PC-3 (cell line): ENCODE measurements around the gene MTHFR. TPM values are rescaled to one million over a fixed set of nuclear protein-coding genes. Genes with fewer than 3 reads are reported as not detected.

Experiments used
- ATAC-seq: fragments of 200-7000 bp; cut with Tn5 transposase; 2 replicates; pipeline ENCODE4 v1.9.1; 2020; ENCODE audit warnings: mild to moderate bottlenecking, moderate library complexity
- BruUV-seq: library from RNA; stranded (reverse); fragments of 400-500 nt; replicated peaks from 2 replicates; lab custom pipeline; 2021; lab: Mats Ljungman, UMichigan
- CTCF ChIA-PET: fragments of 300-600 bp; sonication (Branson Sonifier 250); formaldehyde crosslinking; loops from one replicate; lab custom pipeline; 2022; ENCODE audit warnings: antibody characterized with exemption; lab: Charles Lee
- POLR2A ChIA-PET: fragments of 300-600 bp; sonication (Branson Sonifier 250); formaldehyde crosslinking; loops from one replicate; lab custom pipeline; 2022; ENCODE audit warnings: antibody characterized with exemption; ENCODE audit not compliant: unreplicated experiment; lab: Charles Lee
- DNase-seq: peaks from one replicate; pipeline ENCODE4 v3.0.0-alpha.2; 2015
- H2AFZ ChIP-seq: fragments of 300-600 bp; sonication (generic); 2 replicates; pipeline ENCODE4 v1.6.0; 2016; ENCODE audit warnings: antibody characterized with exemption, low read length
- H3F3A ChIP-seq: fragments of 300-600 bp; sonication (generic); one replicate; pipeline ENCODE4 v1.6.0; 2017; ENCODE audit warnings: antibody characterized with exemption, low read length, control low read depth, mild to moderate bottlenecking; ENCODE audit not compliant: unreplicated experiment
- H3K27ac ChIP-seq: fragments of 300-600 bp; sonication (generic); 2 replicates; pipeline ENCODE4 v1.5.1; 2016; ENCODE audit warnings: mild to moderate bottlenecking, low read length
- H3K27me3 ChIP-seq: fragments of 300-600 bp; sonication (generic); 2 replicates; pipeline ENCODE4 v1.6.1; 2016; ENCODE audit warnings: low read length, mixed read lengths
- H3K36me3 ChIP-seq: fragments of 300-600 bp; sonication (generic); 2 replicates; pipeline ENCODE4 v1.6.1; 2016; ENCODE audit warnings: low read depth, mixed run types, low read length, mixed read lengths
- H3K4me1 ChIP-seq: fragments of 300-600 bp; sonication (generic); 2 replicates; pipeline ENCODE4 v1.5.1; 2016; ENCODE audit warnings: low read length; ENCODE audit not compliant: insufficient read depth
- H3K4me2 ChIP-seq: fragments of 300-600 bp; sonication (generic); 2 replicates; pipeline ENCODE4 v1.6.0; 2016; ENCODE audit warnings: low read length
- H3K4me3 ChIP-seq: fragments of 300-600 bp; sonication (generic); 2 replicates; pipeline ENCODE4 v1.5.1; 2016; ENCODE audit warnings: mild to moderate bottlenecking, low read length, mixed read lengths
- H3K79me2 ChIP-seq: fragments of 300-600 bp; sonication (generic); 2 replicates; pipeline ENCODE4 v1.6.1; 2017; ENCODE audit warnings: low read length, mixed read lengths
- H3K9ac ChIP-seq: fragments of 300-600 bp; sonication (generic); 2 replicates; pipeline ENCODE4 v1.6.0; 2016; ENCODE audit warnings: mild to moderate bottlenecking, low read length
- H3K9me2 ChIP-seq: fragments of 300-600 bp; sonication (generic); replicated peaks from 2 replicates; pipeline ENCODE4 v1.6.1; 2016; ENCODE audit warnings: mixed run types, low read length, mixed read lengths
- H3K9me3 ChIP-seq: fragments of 300-600 bp; sonication (generic); 2 replicates; pipeline ENCODE4 v1.6.1; 2016; ENCODE audit warnings: low read length, mixed read lengths
- H4K20me1 ChIP-seq: fragments of 300-600 bp; sonication (generic); 2 replicates; pipeline ENCODE4 v1.6.1; 2016; ENCODE audit warnings: low read length, mixed read lengths
- CTCF ChIP-seq: fragments of 300-600 bp; sonication (generic); conservative IDR thresholded peaks from 2 replicates; pipeline ENCODE4 v1.5.1; 2017; ENCODE audit warnings: antibody characterized with exemption, low read depth, mild to moderate bottlenecking, low read length
- EZH2 ChIP-seq: fragments of 300-600 bp; sonication (generic); IDR thresholded peaks from one replicate; pipeline ENCODE4 v1.6.1; 2017; ENCODE audit warnings: antibody characterized with exemption, mild to moderate bottlenecking, low read length; ENCODE audit not compliant: unreplicated experiment
- EZH2phosphoT487 ChIP-seq: fragments of 300-600 bp; sonication (generic); IDR thresholded peaks from 2 replicates; pipeline ENCODE4 v1.6.1; 2018; ENCODE audit warnings: mild to moderate bottlenecking, antibody characterized with exemption, low read length, borderline replicate concordance
- intact Hi-C: fragments of 100-400 bp; cut with micrococcal nuclease; formaldehyde crosslinking; loops from 2 replicates; pipeline ENCODE4 v1.9.0; 2023
- total RNA-seq: library from RNA; depleted of rRNA; stranded (reverse); fragments of >200 nt; gene quantifications from 2 replicates; pipeline ENCODE4 v1.2.3, GENCODE V29; 2014

The MTHFR gene
- total RNA-seq, 1 experiment from 2014 or later: 13.2 TPM

- Histone ChIP-seq H3F3A (no peaks in the 10 kb centered on the region), H3K9ac (peak overlapping the region; percentile 11), H4K20me1 (no peaks in the 10 kb centered on the region), H3K9me2 (no peaks in the 10 kb centered on the region), H3K27me3 (no peaks in the 10 kb centered on the region), H3K4me1 (peaks cover 50% of the 10 kb centered on the region), H2AFZ (peak overlapping the region; percentile 58), H3K4me3 (peak overlapping the region; percentile 60), H3K79me2 (peaks cover 18% of the 10 kb centered on the region), H3K4me2 (peak overlapping the region; percentile 78), H3K9me3 (no peaks in the 10 kb centered on the region), H3K27ac (peak overlapping the region; percentile 44), H3K36me3 (no peaks in the 10 kb centered on the region)
- POLR2A ChIA-PET: interaction anchor here (0.5 to 1.4 kb wide), 3 partner anchors 12 to 120 kb away, joined by 4 to 15 read pairs (median 5); no protein-coding TSS in a partner anchor
- CTCF ChIA-PET: interaction anchor here (0.7 to 0.8 kb wide), 2 partner anchors 84 to 163 kb away, joined by 3 read pairs; no protein-coding TSS in a partner anchor
- intact Hi-C loops: loop anchor here (2.0 kb wide), 1 partner anchor 18 kb away; no protein-coding TSS in a partner anchor
- peak; percentile 75 for DNase-seq
- peak; percentile 39 for ATAC-seq
- TF ChIP-seq EZH2 (no peak), EZH2phosphoT487 (no peak), CTCF (no peak)
- BruUV-seq: no TSS peak
Measured at GRCh38 chr1:11802973-11803885, 2.5 kb downstream of the MTHFR start.

GRCh38 chr1:11802616-11802972, 3.2 kb downstream of the MTHFR start:
- intact Hi-C loops: loop anchor here (2.0 kb wide), 1 partner anchor 18 kb away; no protein-coding TSS in a partner anchor
- CTCF ChIA-PET: no interaction called here

More at GRCh38 chr1:11802616-11802972, 3.2 kb downstream of the MTHFR start:
- Histone ChIP-seq H3K4me1 (peaks cover 46% of the 10 kb centered on the region), H2AFZ (no peak overlapping the region; the same call in 1 of the 2 replicates), H3K4me2 (peak overlapping the region; percentile 78), H3K36me3 (no peaks in the 10 kb centered on the region), H3K9me3 (no peaks in the 10 kb centered on the region), H3F3A (no peaks in the 10 kb centered on the region), H4K20me1 (no peaks in the 10 kb centered on the region), H3K27me3 (no peaks in the 10 kb centered on the region), H3K9me2 (no peaks in the 10 kb centered on the region), H3K4me3 (peak overlapping the region; percentile 60), H3K27ac (no peak overlapping the region), H3K9ac (peak overlapping the region; percentile 11; the same call in 1 of the 2 replicates), H3K79me2 (peaks cover 13% of the 10 kb centered on the region)
- no TSS peak for BruUV-seq
- ATAC-seq (no peak), DNase-seq (no peak)
- TF ChIP-seq EZH2 (no peak), EZH2phosphoT487 (no peak), CTCF (no peak)
- POLR2A ChIA-PET: no interaction called here
